Stomach smooth muscle (tissue), 2 donors: ENCODE measurements around the gene CCNG1.

Source experiments
- H3K27ac ChIP-seq: one replicate; pipeline ENCODE4 v1.7.0; 2013; ENCODE audit warnings: mild to moderate bottlenecking, low read length, inconsistent platforms
- H3K27me3 ChIP-seq, 2 donors: one replicate each; pipeline ENCODE4 v1.7.0; 2013; ENCODE audit warnings: low read length in 2 of 2; ENCODE audit not compliant: insufficient read depth in 2 of 2, control insufficient read depth in 1 of 2
- H3K36me3 ChIP-seq, 2 donors: one replicate each; pipeline ENCODE4 v1.7.0; 2013; ENCODE audit warnings: low read length in 2 of 2; ENCODE audit not compliant: control insufficient read depth in 2 of 2, insufficient read depth in 2 of 2
- H3K4me1 ChIP-seq: one replicate; pipeline ENCODE4 v1.7.0; 2013; ENCODE audit warnings: low read length; ENCODE audit not compliant: control insufficient read depth, insufficient read depth
- H3K4me3 ChIP-seq, 2 donors: one replicate each; pipeline ENCODE4 v1.7.0; 2013; ENCODE audit warnings: low read length in 2 of 2
- H3K9ac ChIP-seq, 2 donors: one replicate each; pipeline ENCODE4 v1.7.0; 2013; ENCODE audit warnings: low read length in 2 of 2, mild to moderate bottlenecking in 1 of 2
- H3K9me3 ChIP-seq, 2 donors: one replicate each; pipeline ENCODE4 v1.7.0; 2013; ENCODE audit warnings: low read length in 2 of 2; ENCODE audit not compliant: control insufficient read depth in 2 of 2
- donor health status: healthy.
- donor health status: Pancreatic carcinoma.

CCNG1 gene

DNA sequence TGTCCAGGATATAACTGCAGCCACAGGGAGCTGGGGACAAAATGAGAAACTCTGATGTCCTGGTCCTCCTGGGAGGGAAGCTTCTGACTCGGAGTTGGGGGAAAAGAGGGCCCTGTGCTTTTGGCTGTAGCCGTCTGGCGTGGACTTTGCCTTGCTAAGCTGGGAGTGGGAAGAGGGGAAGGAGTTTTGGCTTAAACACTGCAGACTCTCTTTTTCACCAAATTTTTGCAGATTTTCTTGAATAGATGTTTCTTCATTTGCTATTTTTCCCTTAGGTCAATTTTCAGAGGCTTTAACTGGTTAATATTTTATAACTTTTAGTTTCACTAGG, 52.3 kb downstream of the CCNG1 start:
- Histone ChIP-seq H3K27me3 (no peaks in the 10 kb centered on the region), H3K9me3 (no peaks in the 10 kb centered on the region), H3K4me1 (no peaks in the 10 kb centered on the region), H3K9ac (no peak overlapping the region), H3K4me3 (no peak overlapping the region), H3K36me3 (no peaks in the 10 kb centered on the region), H3K27ac (no peak overlapping the region)
